Loucy (cell line): ENCODE data around the gene PAFAH1B2.

Experiments used
- CTCF ChIP-seq: fragments of 200-600 bp; sonication (generic); conservative IDR thresholded peaks from 2 replicates; pipeline ENCODE4 v1.5.1; 2014; ENCODE audit warnings: mild to moderate bottlenecking, antibody characterized with exemption, low read length
- EZH2phosphoT487 ChIP-seq: fragments of 200-600 bp; IDR thresholded peaks from 2 replicates; pipeline ENCODE4 v1.6.1; 2018; ENCODE audit warnings: antibody characterized with exemption, mild to moderate bottlenecking, moderate library complexity, borderline replicate concordance

DNA sequence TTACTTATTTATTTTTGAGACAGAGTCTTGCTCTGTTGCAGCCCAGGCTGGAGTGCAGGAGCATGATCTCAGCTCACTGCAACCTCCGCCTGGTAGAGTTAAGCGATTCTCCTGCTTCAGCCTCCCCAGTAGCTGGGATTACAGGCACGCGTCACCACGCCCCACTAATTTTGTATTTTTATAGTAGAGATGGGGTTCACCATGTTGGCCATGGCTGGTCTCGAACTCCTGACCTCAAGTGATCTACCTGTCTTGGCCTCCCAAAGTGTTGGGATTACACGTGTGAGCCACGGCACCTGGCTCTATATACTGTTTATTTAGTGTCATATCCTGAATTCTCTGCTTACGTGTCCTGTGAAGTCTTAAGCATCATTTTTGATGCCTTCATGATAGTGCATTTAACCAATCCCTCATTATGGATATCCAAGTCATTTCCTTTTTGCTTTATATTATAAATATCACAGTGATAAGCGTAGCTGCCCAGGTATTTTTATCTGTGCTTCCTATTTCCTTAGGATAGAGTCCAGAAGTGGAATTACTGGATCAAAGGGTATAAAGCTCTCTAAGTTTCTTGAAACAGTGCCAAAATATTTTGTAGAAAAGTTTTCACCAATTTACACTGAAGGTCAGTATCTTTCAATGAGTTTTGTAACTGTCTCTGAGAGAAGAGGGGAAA is 33.6 kb downstream of the PAFAH1B2 start:
- no peak for TF ChIP-seq CTCF
- no peak for TF ChIP-seq EZH2phosphoT487
